T-helper 1 cell treated with Interleukin-12 subunit alpha and Interleukin-12 subunit beta and Interleukin-4 antibody, amounts not matched to agents 30 ng/mL and 1 ng/mL, for 36 hours (primary cell): ENCODE data around the gene GRAP2. TPM values are rescaled to one million over a fixed set of nuclear protein-coding genes. Genes with fewer than 3 reads are reported as not detected.

Source experiments
- intact Hi-C: fragments of 100-400 bp; cut with micrococcal nuclease; formaldehyde crosslinking; loops from one replicate; pipeline ENCODE4 v1.15.1; 2024
- total RNA-seq: library from RNA; stranded (reverse); gene quantifications from 2 replicates; pipeline ENCODE4 v1.2.3, GENCODE V29; 2022

The GRAP2 gene
- total RNA-seq, 1 donor from 2014 or later = 151 TPM

DNA sequence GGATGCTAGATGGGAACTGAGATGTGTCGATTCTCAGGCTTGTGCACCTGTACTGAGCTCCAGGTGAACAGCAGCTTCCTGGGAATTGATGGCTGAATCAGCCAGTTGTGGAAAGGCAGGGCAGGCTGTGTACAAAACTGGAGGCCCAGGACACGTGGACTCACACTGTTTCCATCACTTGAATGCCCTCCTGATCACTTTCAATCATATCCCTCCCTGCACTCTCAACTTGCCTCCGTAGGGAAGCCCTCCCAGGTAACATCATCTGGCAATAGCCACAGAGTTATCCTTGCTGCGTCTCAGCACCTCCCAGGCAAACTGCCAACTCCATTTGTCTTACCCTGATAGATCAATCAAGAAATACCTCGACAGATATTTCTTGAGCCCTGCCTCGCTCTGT, 104.0 kb downstream of the GRAP2 start:
- intact Hi-C loops = no loop called here

DNA sequence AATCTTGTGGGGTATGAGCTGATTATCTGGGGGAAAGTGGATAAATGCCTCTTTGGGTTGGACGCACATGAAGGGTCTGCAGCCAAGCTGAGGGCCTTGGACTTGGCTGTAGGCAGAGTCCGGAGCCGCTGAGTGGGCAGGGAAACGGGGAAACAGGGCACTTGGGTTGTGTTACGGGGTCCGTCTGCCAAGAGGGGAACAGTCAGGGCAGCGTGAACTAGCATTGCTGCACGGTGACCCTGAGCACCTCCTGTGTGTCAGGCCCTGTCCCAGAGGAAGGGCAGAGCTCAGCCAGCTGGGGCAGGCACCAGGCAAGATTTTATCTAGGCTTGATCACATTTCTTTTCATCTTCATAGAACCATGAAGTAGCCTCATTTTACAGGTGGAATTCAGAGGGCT, 105.8 kb downstream of the GRAP2 start:
- intact Hi-C loops = no loop called here

DNA sequence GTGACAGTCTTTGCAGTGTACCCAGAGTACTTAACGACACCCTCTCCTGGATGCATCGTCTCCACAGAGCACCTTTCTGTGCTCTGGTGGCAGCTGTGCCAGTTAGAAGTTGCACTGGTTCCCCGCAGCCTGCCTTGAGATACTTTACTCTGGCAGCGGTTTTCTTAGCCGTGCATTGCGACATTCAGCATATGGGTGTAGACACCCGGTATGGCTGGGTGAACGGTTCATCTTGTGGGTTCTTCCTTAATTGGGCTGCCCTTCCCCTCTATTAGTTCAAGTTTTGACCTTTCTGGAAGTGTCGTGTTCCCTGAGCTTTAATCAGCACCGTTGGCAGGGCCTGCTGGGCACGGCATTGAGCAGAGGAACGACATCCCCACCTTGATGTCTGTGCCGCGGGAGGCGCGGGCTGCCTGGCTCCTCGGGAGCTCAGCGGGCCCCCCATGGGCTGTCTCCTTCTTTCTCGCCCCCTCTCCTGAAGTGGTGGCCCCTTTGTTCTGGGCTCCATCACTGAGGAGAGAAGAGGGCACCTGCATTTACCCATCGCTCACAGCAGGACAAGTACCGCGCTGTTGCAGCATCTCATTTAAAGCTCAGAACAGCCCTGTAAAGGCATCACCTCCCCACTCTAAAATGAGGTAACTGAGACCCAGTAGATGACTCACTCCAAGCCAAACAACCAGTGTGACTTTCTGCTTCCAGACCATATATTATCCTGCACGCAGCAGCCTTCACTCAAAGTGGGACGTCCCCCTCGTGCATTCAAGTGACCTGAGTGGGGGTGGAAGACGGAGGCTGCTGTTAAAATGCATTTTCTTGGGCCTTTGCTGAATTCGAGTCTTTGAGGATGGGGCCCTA, 107.2 kb downstream of the GRAP2 start:
- intact Hi-C loops = no loop called here

DNA sequence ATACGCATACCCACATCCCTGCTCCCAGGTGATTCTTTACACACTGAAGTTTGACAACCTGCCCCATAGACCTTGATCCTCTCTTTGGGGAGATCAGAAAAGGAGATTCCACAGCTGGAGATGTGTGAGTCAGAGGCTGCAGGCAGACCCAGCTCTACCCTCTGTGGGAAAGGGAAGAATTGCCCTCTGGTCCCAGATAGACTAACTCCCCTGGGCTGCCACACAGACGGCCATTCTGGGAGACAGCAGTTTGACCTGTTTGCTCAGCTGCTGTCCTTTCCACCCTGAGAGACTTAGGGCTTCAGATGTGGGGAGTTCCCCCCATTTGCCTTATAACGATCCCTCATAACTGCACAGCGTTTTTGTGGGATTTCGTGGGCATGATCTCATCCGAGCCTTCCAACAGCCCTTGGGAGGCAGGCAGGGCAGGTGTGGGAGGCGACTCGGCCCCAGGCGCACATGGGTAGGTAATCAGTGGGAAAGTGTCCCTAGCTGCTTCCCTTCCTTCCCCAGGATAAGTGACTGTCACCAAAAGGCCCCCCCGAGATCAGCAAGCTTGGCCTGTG, 107.9 kb downstream of the GRAP2 start:
- intact Hi-C loops = no loop called here

DNA sequence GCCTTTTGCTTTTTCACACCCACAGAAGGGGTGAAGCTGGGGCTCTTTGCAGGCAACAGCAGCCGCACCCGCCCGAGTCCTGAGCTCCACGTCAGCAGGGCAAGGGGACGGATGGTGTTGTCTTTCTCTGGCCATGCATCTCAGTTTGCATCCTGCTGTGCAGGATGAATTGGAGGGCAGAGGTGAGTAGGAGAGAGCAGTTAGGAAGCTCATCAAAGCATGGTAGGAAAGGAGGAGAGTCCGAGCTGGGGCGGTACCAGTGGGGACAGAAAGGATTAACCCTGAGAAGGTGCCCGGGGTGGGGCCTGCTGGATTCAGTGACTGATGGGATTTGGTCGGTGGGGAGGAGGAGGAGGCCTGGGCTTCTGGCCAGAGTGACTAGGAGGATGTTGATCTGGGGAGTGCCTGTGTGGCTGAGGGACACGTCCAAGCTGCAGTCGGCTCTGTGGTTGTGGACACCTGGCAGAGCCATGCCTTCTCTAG, 108.4 kb downstream of the GRAP2 start:
- intact Hi-C loops = no loop called here

DNA sequence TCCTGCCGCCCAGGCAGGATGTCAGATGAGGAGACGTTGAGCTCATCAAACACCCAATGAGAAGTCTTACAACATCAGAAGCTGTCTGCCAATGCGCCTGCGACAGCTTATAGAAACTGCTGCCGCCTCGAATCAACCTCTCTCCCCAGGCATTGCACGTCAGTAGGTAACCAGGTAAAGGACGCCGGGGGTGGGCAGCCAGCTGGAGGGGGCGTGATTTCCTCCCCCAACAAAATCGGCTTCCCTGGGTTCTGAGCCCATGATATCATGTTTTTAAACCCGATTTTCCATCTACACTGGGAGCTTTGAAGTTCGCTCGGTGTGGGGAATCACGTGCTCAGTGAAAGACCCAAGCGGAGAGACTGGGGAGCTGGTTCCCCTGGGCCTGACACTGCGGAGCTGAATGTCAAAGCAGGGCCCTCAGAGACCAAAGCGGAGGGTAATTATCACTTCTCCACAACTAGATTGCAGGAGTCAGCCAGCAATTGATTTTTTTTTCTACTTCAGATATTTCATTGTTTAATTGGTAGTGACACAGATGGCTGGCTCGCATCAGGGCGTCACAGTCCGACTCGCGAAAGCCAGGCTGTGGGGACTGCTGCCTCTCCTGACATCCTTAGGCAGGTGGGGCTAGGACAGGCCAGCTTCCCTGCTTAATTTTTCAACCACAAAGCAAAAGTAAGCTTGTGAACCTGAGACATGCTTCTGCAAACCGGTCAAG, 109.2 kb downstream of the GRAP2 start:
- intact Hi-C loops = no loop called here

DNA sequence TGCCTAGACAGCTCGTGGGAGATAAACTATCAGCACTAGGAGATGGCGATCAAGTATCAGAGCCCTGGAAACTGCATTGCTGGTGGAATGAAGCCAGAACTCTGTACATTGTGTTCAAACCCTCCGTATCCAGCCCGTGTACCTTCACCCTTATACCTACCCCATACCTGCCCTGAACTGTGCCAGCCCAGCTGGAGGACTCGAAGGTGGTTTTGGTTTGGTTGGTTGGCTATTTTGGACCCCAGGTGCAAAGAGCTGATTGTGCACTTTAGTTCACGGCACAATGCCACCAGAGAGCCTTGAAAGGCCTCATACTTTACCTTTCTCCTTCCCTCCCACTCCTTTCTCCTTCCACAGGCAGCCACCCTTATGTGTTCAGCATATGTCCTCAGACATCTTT, 109.9 kb downstream of the GRAP2 start:
- intact Hi-C loops = no loop called here

DNA sequence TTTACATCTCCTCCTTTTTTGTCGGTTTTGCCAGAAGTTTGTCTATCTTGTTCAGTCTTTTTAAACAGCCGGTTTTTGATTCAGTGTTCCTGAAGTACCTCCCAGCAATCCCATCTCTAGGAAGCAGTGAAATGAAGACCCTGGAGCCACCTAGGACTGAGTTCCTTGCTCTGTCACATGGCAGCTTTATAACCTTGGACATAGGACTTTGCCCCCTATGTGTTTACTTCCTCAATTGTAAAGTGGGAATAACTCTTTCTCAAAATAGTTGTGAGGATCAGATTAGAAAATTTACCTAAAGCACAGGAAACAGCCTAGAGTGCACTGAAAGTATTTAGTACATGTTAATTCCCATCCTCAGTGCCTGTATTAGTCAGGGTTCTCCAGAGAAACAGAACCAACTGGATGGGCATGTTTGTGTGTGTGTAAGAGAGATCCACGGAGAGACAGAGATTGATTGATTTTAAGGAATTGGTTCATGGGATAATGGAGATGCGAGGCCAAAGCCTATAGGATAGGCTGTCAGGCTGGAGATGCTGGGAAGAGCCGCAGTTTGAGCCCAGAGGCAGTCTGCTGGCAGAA, 113.9 kb downstream of the GRAP2 start:
- intact Hi-C loops = no loop called here

DNA sequence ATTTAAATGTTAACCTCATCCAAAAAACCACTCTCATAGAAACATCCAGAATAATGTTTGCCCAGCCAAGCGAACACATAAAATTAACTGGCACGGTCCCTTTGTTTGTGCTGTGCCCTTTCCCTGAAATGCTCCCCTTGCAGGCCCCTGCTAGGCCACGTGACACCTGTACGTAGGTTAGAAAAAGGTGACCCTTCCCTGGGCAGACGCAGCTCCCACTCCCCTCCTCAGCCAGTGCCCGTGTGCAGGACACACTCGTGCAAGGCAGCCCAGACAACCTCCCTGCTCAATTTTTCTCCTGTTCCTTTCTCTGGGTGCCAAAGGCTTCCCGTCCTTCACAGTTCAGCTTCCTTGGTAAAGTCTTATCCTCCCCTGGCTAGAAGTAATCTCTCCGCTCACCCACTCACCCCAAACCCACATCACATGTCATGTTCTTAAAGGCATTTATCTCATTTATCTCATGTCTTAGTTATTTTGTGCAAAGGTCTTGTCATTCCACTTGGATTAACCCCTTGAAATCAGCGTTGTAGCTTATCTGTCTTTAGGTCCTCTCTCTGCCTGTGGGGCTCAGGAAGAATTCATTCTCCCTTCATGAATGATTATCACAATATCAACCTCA, 114.6 kb downstream of the GRAP2 start:
- intact Hi-C loops = no loop called here

DNA sequence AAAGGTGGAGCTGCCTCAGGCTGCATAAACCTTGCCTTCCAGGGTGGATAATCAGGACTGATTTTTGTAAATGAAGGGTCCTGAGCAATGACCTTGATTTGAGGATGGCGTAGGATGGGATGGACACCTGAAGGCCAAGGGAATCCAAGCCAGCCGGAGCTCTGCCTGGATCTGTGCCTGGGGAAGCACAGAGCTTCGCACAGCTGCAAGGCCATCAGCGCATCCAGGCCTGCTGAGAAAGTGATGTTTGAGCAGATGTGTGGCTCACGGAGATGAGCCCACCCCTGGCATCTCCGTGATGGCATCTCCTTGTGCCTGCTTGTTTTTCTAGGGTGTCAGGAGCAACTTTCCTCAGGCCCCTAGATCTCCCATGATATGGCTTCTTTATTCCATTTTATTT, 117.2 kb downstream of the GRAP2 start:
- intact Hi-C loops = no loop called here

DNA sequence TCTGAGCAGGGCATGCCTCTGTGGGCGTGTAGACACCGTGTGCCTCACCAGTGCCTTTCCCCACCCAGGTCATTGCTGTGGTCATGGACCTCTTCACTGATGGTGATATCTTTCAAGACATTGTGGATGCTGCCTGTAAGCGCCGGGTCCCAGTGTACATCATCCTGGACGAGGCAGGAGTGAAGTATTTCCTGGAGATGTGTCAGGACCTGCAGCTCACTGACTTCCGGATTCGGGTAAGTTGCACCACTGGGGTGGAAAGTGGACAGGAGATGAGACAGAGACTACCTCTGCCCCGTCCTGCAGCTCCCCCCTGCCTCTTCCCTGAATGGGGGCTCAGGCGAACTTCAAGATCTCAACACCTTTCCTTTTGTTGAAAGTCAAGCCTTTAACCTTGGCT, 118.2 kb downstream of the GRAP2 start:
- intact Hi-C loops = no loop called here

DNA sequence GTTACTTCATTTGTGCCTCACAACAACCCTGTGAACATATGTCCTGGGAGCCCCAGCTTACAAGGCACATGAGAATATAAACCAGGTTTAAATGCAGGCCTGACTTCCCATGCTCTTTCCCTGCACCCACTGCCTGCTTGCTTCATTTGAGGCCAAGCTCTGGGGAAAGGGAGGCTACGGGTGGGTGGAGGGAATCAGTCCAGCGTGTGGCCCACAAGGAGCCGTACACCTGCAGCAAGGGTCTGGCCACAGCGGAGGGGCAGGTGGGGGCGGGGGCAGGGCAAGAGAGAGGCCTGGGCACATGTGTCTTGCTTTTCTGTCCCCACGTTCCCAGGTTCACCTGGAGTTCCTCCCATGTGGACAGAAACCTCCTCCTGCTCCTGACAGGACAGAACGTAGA, 120.1 kb downstream of the GRAP2 start:
- intact Hi-C loops = no loop called here

DNA sequence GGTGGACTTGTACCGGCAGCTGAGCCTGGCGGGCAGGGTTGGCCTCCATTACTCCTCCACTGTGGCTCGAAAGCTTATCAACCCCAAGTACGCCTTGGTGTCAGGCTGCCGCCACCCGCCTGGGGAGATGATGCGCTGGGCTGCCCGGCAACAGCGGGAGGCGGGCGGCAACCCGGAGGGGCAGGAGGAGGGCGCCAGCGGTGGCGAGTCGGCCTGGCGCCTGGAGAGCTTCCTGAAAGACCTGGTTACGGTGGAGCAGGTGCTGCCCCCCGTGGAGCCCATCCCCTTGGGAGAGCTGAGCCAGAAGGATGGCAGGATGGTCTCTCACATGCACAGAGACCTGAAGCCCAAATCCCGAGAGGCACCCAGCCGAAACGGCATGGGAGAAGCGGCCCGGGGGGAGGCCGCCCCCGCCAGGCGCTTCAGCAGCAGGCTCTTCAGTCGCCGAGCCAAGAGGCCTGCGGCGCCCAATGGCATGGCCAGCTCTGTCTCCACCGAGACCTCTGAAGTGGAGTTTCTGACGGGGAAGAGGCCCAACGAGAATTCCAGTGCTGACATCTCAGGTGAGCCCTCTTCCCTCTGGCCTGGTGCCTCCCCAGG, 120.6 kb downstream of the GRAP2 start:
- intact Hi-C loops = no loop called here

DNA sequence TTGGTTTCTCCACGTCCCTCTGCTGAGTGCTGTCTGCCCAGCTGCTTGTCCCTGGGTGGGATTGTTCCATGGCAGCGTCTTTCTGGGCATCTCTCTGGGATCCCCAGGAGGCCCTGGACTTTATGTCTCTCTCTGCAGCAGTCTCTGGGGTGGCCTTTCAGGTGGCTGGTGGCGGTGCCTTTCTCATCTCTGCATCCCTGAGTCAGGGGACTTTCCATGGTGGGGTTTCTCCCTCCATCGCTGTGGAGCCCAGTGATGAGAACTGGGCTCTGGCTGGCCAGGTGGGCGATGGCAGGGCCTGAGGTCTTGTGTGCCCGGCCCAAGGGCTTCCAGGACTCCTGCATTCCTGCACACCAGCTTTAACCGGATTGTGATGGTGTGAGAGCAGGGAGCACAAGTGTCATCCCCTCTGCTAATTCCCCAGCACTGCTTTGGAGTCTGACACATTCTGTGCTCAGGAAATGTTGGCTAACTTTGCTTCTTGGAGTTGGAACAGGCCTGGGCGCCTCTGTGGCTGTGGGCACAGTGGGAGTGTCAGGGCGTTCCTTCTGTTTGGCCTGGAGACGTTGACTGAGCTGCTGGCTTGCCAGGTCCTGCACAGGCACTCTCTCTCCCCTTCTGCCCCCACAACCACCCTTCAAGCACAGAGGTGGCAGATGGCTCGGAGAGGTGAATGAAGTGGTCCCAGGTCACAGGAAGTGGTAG, 121.8 kb downstream of the GRAP2 start:
- intact Hi-C loops = no loop called here

Other genes with a start within 250 kb of the GRAP2 start
- gene ENTHD1, start 7.3 kb upstream of the GRAP2 start, total RNA-seq = 0.15 and 0.41 TPM in 2 replicates
- gene TMA7B, start 59.3 kb downstream of the GRAP2 start, total RNA-seq = 6.1 and 8.2 TPM in 2 replicates
- 0.27 and 0.49 TPM in 2 replicates for gene FAM83F, start 93.9 kb downstream of the GRAP2 start, total RNA-seq